Measurements from ENCODE around the gene SWT1. TPM values are rescaled to one million over a fixed set of nuclear protein-coding genes. Genes with fewer than 3 reads are reported as not detected.
A peak's percentile ranks its signal among the peaks of the same experiment; 100 is the strongest.
"Not testable (repeated sequence)": the region's sequence is repeated elsewhere in the genome, so short reads cannot be mapped to it uniquely, and the experiment has no call there.

SWT1 gene
- total RNA-seq, 2 donors from 2014 or later = 4.1 to 7.1 TPM

- ATAC-seq (no peak), DNase-seq (ENCODE audit: low spot score in 2 of 2) (no peak)
- peaks cover 0 to 5% of the 10 kb centered on the region in 2 donors for H3K36me3 Mint-ChIP-seq
- no peaks in the 10 kb centered on the region for H3K9me3 Mint-ChIP-seq
- no peak overlapping the region for H3K27ac Mint-ChIP-seq
Measured at GRCh38 chr1:185228979-185229378, 72.0 kb downstream of the SWT1 start.

- DNase-seq (ENCODE audit: low spot score in 2 of 2) (no peak), ATAC-seq (no peak)
- no peaks in the 10 kb centered on the region for H3K9me3 Mint-ChIP-seq
- no peak overlapping the region for H3K27ac Mint-ChIP-seq
- peaks cover 0 to 4% of the 10 kb centered on the region in 2 donors for H3K36me3 Mint-ChIP-seq
Measured at GRCh38 chr1:185229981-185230380, 73.0 kb downstream of the SWT1 start.

- ATAC-seq (peak in 1 of 2 donors; percentile 60), DNase-seq (ENCODE audit: low spot score in 2 of 2) (no peak)
- no peaks in the 10 kb centered on the region for H3K9me3 Mint-ChIP-seq
- H3K36me3 Mint-ChIP-seq = peaks cover 4 to 7% of the 10 kb centered on the region in 2 donors
- H3K27ac Mint-ChIP-seq = no peak overlapping the region
Measured at GRCh38 chr1:185232874-185233273, 75.9 kb downstream of the SWT1 start.

GRCh38 chr1:185234183-185234582, 77.2 kb downstream of the SWT1 start:
- not testable (repeated sequence) for H3K36me3 Mint-ChIP-seq; H3K27ac Mint-ChIP-seq; ATAC-seq; H3K9me3 Mint-ChIP-seq; DNase-seq (ENCODE audit: low spot score in 2 of 2)

- not testable (repeated sequence) for ATAC-seq; H3K27ac Mint-ChIP-seq; DNase-seq (ENCODE audit: low spot score in 2 of 2); H3K36me3 Mint-ChIP-seq; H3K9me3 Mint-ChIP-seq
Measured at GRCh38 chr1:185237176-185237575, 80.2 kb downstream of the SWT1 start.

GRCh38 chr1:185237661-185238060, 80.7 kb downstream of the SWT1 start:
- no peak for ATAC-seq
- H3K36me3 Mint-ChIP-seq = peaks cover 4 to 7% of the 10 kb centered on the region in 2 donors

GRCh38 chr1:185238447-185238846, 81.5 kb downstream of the SWT1 start:
- no peak overlapping the region for H3K27ac Mint-ChIP-seq
- no peak for ATAC-seq

More at GRCh38 chr1:185237661-185238060, 80.7 kb downstream of the SWT1 start:
- no peaks in the 10 kb centered on the region for H3K9me3 Mint-ChIP-seq
- no peak overlapping the region for H3K27ac Mint-ChIP-seq
- no peak for DNase-seq (ENCODE audit: low spot score in 2 of 2)

GRCh38 chr1:185239861-185240260, 82.9 kb downstream of the SWT1 start:
- Mint-ChIP-seq H3K27ac (no peak overlapping the region), H3K9me3 (no peaks in the 10 kb centered on the region), H3K36me3 (peaks cover 0 to 7% of the 10 kb centered on the region in 2 donors)
- ATAC-seq (no peak), DNase-seq (ENCODE audit: low spot score in 2 of 2) (no peak)

More at GRCh38 chr1:185238447-185238846, 81.5 kb downstream of the SWT1 start:
- no peak for DNase-seq (ENCODE audit: low spot score in 2 of 2)
- Mint-ChIP-seq H3K36me3 (peaks cover 4 to 7% of the 10 kb centered on the region in 2 donors), H3K9me3 (no peaks in the 10 kb centered on the region)

- Mint-ChIP-seq H3K27ac (no peak overlapping the region), H3K36me3 (peaks cover 0 to 7% of the 10 kb centered on the region in 2 donors), H3K9me3 (no peaks in the 10 kb centered on the region)
- DNase-seq (ENCODE audit: low spot score in 2 of 2) = no peak
- no peak for ATAC-seq
Measured at GRCh38 chr1:185241127-185241526, 84.2 kb downstream of the SWT1 start.

- peak in 1 of 2 donors; percentile 17 for DNase-seq (ENCODE audit: low spot score in 2 of 2)
- ATAC-seq = peak; percentile 99 to 100
- Mint-ChIP-seq H3K9me3 (no peaks in the 10 kb centered on the region), H3K27ac (no peak overlapping the region), H3K36me3 (no peaks in the 10 kb centered on the region)
Measured at GRCh38 chr1:185244015-185244747, 87.2 kb downstream of the SWT1 start.

GRCh38 chr1:185245466-185245865, 88.5 kb downstream of the SWT1 start:
- no peak for ATAC-seq
- H3K9me3 Mint-ChIP-seq = no peaks in the 10 kb centered on the region
- no peak for DNase-seq (ENCODE audit: low spot score in 2 of 2)

GRCh38 chr1:185249563-185249962, 92.6 kb downstream of the SWT1 start:
- no peak overlapping the region for H3K27ac Mint-ChIP-seq
- H3K9me3 Mint-ChIP-seq = no peaks in the 10 kb centered on the region
- H3K36me3 Mint-ChIP-seq = no peaks in the 10 kb centered on the region
- DNase-seq (ENCODE audit: low spot score in 2 of 2) = no peak
- ATAC-seq = no peak

More at GRCh38 chr1:185245466-185245865, 88.5 kb downstream of the SWT1 start:
- H3K36me3 Mint-ChIP-seq = no peaks in the 10 kb centered on the region
- H3K27ac Mint-ChIP-seq = no peak overlapping the region

- ATAC-seq (no peak), DNase-seq (ENCODE audit: low spot score in 2 of 2) (no peak)
- H3K27ac Mint-ChIP-seq = peak overlapping the region in 1 of 2 donors; percentile 10
- peaks cover 0 to 4% of the 10 kb centered on the region in 2 donors for H3K9me3 Mint-ChIP-seq
- H3K36me3 Mint-ChIP-seq = peaks cover 0 to 4% of the 10 kb centered on the region in 2 donors
Measured at GRCh38 chr1:185250063-185250462, 93.1 kb downstream of the SWT1 start.

GRCh38 chr1:185251928-185252327, 95.0 kb downstream of the SWT1 start:
- H3K9me3 Mint-ChIP-seq; H3K27ac Mint-ChIP-seq; H3K36me3 Mint-ChIP-seq; DNase-seq (ENCODE audit: low spot score in 2 of 2); ATAC-seq: not testable (repeated sequence)

GRCh38 chr1:185252404-185252803, 95.4 kb downstream of the SWT1 start:
- not testable (repeated sequence) for ATAC-seq; DNase-seq (ENCODE audit: low spot score in 2 of 2); H3K36me3 Mint-ChIP-seq

GRCh38 chr1:185255595-185255994, 98.6 kb downstream of the SWT1 start:
- not testable (repeated sequence) for H3K27ac Mint-ChIP-seq; H3K9me3 Mint-ChIP-seq; DNase-seq (ENCODE audit: low spot score in 2 of 2); ATAC-seq
- peaks cover 0 to 12% of the 10 kb centered on the region in 2 donors for H3K36me3 Mint-ChIP-seq

More at GRCh38 chr1:185252404-185252803, 95.4 kb downstream of the SWT1 start:
- H3K9me3 Mint-ChIP-seq, H3K27ac Mint-ChIP-seq: not testable (repeated sequence)

GRCh38 chr1:185257116-185257949, 100.4 kb downstream of the SWT1 start:
- ATAC-seq; DNase-seq (ENCODE audit: low spot score in 2 of 2); H3K27ac Mint-ChIP-seq: not testable (repeated sequence)
- Mint-ChIP-seq H3K9me3 (peaks cover 9 to 11% of the 10 kb centered on the region in 2 donors), H3K36me3 (peaks cover 6 to 12% of the 10 kb centered on the region in 2 donors)
